MCF 10A (cell line): Measurements from ENCODE around the gene MFF. TPM values are rescaled to one million over a fixed set of nuclear protein-coding genes. Genes with fewer than 3 reads are reported as not detected.

Source experiments
- BruUV-seq: library from RNA; stranded (reverse); fragments of 400-500 nt; replicated peaks from 2 replicates; lab custom pipeline; 2021; lab: Mats Ljungman, UMichigan
- CTCF ChIA-PET: fragments of 300-600 bp; sonication (Branson Sonifier 250); formaldehyde crosslinking; extraction: SDS; loops from one replicate; lab custom pipeline; 2021; ENCODE audit warnings: antibody characterized with exemption, inconsistent platforms; lab: Yijun Ruan, JAX
- POLR2A ChIA-PET: fragments of 300-600, 350-650 bp; sonication (Branson Sonifier 250); formaldehyde crosslinking; extraction: SDS; loops from one replicate; lab custom pipeline; 2020; ENCODE audit warnings: antibody characterized with exemption, inconsistent platforms; lab: Yijun Ruan, JAX
- DNase-seq: peaks from one replicate; pipeline ENCODE4 v3.0.0-alpha.2; 2018; ENCODE audit not compliant: unreplicated experiment
- H3K27ac Mint-ChIP-seq: one replicate; pipeline ENCODE4 v1.8.0; 2022; ENCODE audit warnings: mild to moderate bottlenecking, low read depth, mixed read lengths; ENCODE audit not compliant: unreplicated experiment
- H3K27me3 Mint-ChIP-seq: one replicate; pipeline ENCODE4 v1.8.0; 2022; ENCODE audit warnings: mixed read lengths; ENCODE audit not compliant: insufficient read depth, unreplicated experiment
- H3K36me3 Mint-ChIP-seq: one replicate; pipeline ENCODE4 v1.8.0; 2022; ENCODE audit warnings: mild to moderate bottlenecking, moderate library complexity, mixed read lengths; ENCODE audit not compliant: insufficient read depth, unreplicated experiment
- H3K4me1 Mint-ChIP-seq: one replicate; pipeline ENCODE4 v1.8.0; 2022; ENCODE audit warnings: mixed read lengths; ENCODE audit not compliant: insufficient read depth, unreplicated experiment
- H3K4me3 Mint-ChIP-seq: one replicate; pipeline ENCODE4 v1.8.0; 2022; ENCODE audit warnings: mild to moderate bottlenecking, moderate library complexity, mixed read lengths; ENCODE audit not compliant: unreplicated experiment
- H3K9me3 Mint-ChIP-seq: one replicate; pipeline ENCODE4 v1.8.0; 2022; ENCODE audit warnings: mixed read lengths; ENCODE audit not compliant: unreplicated experiment
- CTCF ChIP-seq: fragments of 200-600 bp; IDR thresholded peaks from one replicate; pipeline ENCODE4 v1.8.0; 2022; ENCODE audit warnings: antibody characterized with exemption, mild to moderate bottlenecking; ENCODE audit not compliant: unreplicated experiment
- intact Hi-C: fragments of 100-400 bp; cut with micrococcal nuclease; formaldehyde crosslinking; loops from 2 replicates; pipeline ENCODE4 v1.14.1; 2022
- total RNA-seq: library from RNA; stranded (reverse); gene quantifications from 2 replicates; pipeline ENCODE4 v1.2.3, GENCODE V29; 2022

Gene MFF
- total RNA-seq, 1 experiment from 2014 or later = 81.2 TPM

GRCh38 chr2:227365833-227366232 lies 40.8 kb downstream of the MFF start:
- Mint-ChIP-seq H3K9me3 (no peaks in the 10 kb centered on the region), H3K4me1 (peaks cover 9% of the 10 kb centered on the region), H3K27ac (no peak overlapping the region), H3K4me3 (no peak overlapping the region), H3K36me3 (peaks cover 6% of the 10 kb centered on the region), H3K27me3 (no peaks in the 10 kb centered on the region)
- ChIA-PET POLR2A (no interaction called here), CTCF (interaction anchor here (0.6 kb wide), 1 partner anchor 354 kb away, joined by 3 read pairs; no protein-coding TSS in a partner anchor)
- DNase-seq = no peak
- BruUV-seq = no TSS peak
- TF ChIP-seq CTCF = no peak
- intact Hi-C loops = loop anchor here (2.0 kb wide), 1 partner anchor 41 kb away; no protein-coding TSS in a partner anchor

- no peak for TF ChIP-seq CTCF
- H3K27ac Mint-ChIP-seq = peak overlapping the region; percentile 65
- no peaks in the 10 kb centered on the region for H3K36me3 Mint-ChIP-seq
- no peaks in the 10 kb centered on the region for H3K27me3 Mint-ChIP-seq
- POLR2A ChIA-PET = interaction anchor here (0.6 to 1.9 kb wide), 4 partner anchors 12 to 496 kb away, joined by 3 to 8 read pairs (median 4); no protein-coding TSS in a partner anchor
- H3K4me3 Mint-ChIP-seq = no peak overlapping the region
- peaks cover 5% of the 10 kb centered on the region for H3K4me1 Mint-ChIP-seq
- intact Hi-C loops = loop anchor here (2.0 kb wide), 1 partner anchor 40 kb away; no protein-coding TSS in a partner anchor
- CTCF ChIA-PET = interaction anchor here (0.6 to 0.7 kb wide), 2 partner anchors 15 to 353 kb away, joined by 3 read pairs; no protein-coding TSS in a partner anchor
- no TSS peak for BruUV-seq
- H3K9me3 Mint-ChIP-seq = no peaks in the 10 kb centered on the region
- peak; percentile 93 for DNase-seq
Observed at GRCh38 chr2:227366769-227367426, 41.8 kb downstream of the MFF start.

- Mint-ChIP-seq H3K36me3 (no peaks in the 10 kb centered on the region), H3K4me3 (no peak overlapping the region), H3K27me3 (no peaks in the 10 kb centered on the region), H3K4me1 (peaks cover 4% of the 10 kb centered on the region), H3K27ac (peak overlapping the region; percentile 65), H3K9me3 (no peaks in the 10 kb centered on the region)
- ChIA-PET CTCF (interaction anchor here (0.6 to 0.7 kb wide), 2 partner anchors 15 to 503 kb away, joined by 3 read pairs; no protein-coding TSS in a partner anchor), POLR2A (interaction anchor here (0.6 to 1.9 kb wide), 4 partner anchors 11 to 495 kb away, joined by 3 to 8 read pairs (median 4); no protein-coding TSS in a partner anchor)
- intact Hi-C loops = loop anchor here (2.0 kb wide), 1 partner anchor 39 kb away; no protein-coding TSS in a partner anchor
- no TSS peak for BruUV-seq
- DNase-seq = no peak
- TF ChIP-seq CTCF = no peak
Observed at GRCh38 chr2:227367427-227367795, 42.4 kb downstream of the MFF start.

GRCh38 chr2:227368574-227368973 lies 43.5 kb downstream of the MFF start:
- no TSS peak for BruUV-seq
- Mint-ChIP-seq H3K4me1 (peaks cover 4% of the 10 kb centered on the region), H3K36me3 (no peaks in the 10 kb centered on the region), H3K27ac (no peak overlapping the region), H3K27me3 (no peaks in the 10 kb centered on the region), H3K9me3 (no peaks in the 10 kb centered on the region), H3K4me3 (no peak overlapping the region)
- CTCF ChIA-PET = no interaction called here
- POLR2A ChIA-PET = no interaction called here
- no peak for TF ChIP-seq CTCF
- DNase-seq = no peak
- intact Hi-C loops = no loop called here
